ENCODE results near the gene EIF4E3. TPM values are rescaled to one million over a fixed set of nuclear protein-coding genes. Genes with fewer than 3 reads are reported as not detected.
A peak's percentile ranks its signal among the peaks of the same experiment; 100 is the strongest.

The EIF4E3 gene
- total RNA-seq, 1 experiment from 2014 or later = not detected

DNA sequence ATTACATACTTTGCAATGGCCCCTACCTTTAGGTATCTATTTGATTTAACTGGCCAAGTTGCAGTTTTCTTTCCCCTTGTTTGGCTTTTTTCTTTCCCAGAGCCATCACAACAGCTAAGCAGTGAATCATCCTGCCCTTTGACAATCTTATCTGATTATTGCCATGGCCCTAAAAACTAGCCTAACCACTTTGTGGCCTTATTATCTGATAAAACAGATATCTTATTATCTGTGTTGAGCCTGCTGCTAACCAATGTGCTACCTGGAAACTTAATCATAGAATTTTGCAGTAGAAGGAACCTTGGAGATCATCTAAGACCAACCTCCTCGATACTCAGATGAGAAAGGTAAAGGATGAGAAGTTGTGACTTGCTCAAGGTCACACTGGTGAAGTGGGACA, 37.1 kb downstream of the EIF4E3 start:
- Histone ChIP-seq H3K27me3 (ENCODE audit: insufficient read depth, low read depth) (no peaks in the 10 kb centered on the region), H3K4me1 (replicated peaks; ENCODE audit: insufficient read depth) (no peaks in the 10 kb centered on the region), H3K4me3 (no peak overlapping the region), H3F3A (ENCODE audit: insufficient read depth, low read depth) (no peaks in the 10 kb centered on the region), H3K9me3 (ENCODE audit: insufficient read depth, low read depth) (no peaks in the 10 kb centered on the region), H3K9me2 (ENCODE audit: insufficient read depth) (no peaks in the 10 kb centered on the region), H3K4me2 (no peak overlapping the region), H4K20me1 (ENCODE audit: insufficient read depth) (no peaks in the 10 kb centered on the region), H2AFZ (no peak overlapping the region), H3K79me2 (ENCODE audit: low read depth) (no peaks in the 10 kb centered on the region), H3K36me3 (ENCODE audit: low read depth) (no peaks in the 10 kb centered on the region), H3K27ac (no peak overlapping the region)
- TF ChIP-seq, protein P1, sequence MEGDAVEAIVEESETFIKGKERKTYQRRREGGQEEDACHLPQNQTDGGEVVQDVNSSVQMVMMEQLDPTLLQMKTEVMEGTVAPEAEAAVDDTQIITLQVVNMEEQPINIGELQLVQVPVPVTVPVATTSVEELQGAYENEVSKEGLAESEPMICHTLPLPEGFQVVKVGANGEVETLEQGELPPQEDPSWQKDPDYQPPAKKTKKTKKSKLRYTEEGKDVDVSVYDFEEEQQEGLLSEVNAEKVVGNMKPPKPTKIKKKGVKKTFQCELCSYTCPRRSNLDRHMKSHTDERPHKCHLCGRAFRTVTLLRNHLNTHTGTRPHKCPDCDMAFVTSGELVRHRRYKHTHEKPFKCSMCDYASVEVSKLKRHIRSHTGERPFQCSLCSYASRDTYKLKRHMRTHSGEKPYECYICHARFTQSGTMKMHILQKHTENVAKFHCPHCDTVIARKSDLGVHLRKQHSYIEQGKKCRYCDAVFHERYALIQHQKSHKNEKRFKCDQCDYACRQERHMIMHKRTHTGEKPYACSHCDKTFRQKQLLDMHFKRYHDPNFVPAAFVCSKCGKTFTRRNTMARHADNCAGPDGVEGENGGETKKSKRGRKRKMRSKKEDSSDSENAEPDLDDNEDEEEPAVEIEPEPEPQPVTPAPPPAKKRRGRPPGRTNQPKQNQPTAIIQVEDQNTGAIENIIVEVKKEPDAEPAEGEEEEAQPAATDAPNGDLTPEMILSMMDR (conservative IDR thresholded peaks at IDR 0.05) = no peak
- no peak for TF ChIP-seq EZH2 (IDR thresholded peaks at IDR 0.05; ENCODE audit: low read depth)
- BruUV-seq (replicated peaks) = no TSS peak
- ChIA-PET POLR2A (ENCODE audit: unreplicated experiment) (no interaction called here), CTCF (no interaction called here)
- DNase-seq = peak in 1 of 2 experiments; percentile 51
- intact Hi-C loops (cut with micrococcal nuclease; ENCODE audit: unreplicated experiment) = loop anchor here (10.0 kb wide), 1 partner anchor 1153 kb away; no protein-coding TSS in a partner anchor

DNA sequence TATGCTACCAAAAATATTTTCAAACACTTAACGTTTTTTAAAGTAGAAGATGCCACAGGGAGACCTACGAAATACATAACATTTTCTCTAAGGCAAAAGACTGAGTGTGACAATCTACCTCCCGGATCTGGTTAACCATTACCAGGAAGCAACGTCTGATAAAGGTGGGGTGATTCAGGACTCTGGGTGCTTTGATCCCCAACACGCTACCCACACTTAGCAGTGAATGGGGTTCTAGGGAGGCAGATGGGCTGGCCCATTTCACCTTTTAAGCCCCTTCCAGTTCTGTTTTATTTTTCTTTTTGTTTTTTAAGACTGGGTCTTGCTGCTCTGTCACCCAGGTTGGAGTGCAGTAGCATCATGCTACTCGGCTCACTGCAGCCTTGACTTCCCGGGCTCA, 39.5 kb downstream of the EIF4E3 start:
- BruUV-seq (replicated peaks) = no TSS peak
- Histone ChIP-seq H3K27me3 (ENCODE audit: insufficient read depth, low read depth) (peaks cover 4% of the 10 kb centered on the region; the same call in 1 of the 2 replicates), H2AFZ (no peak overlapping the region), H3K79me2 (ENCODE audit: low read depth) (no peaks in the 10 kb centered on the region), H3K4me2 (no peak overlapping the region), H3F3A (ENCODE audit: insufficient read depth, low read depth) (no peaks in the 10 kb centered on the region), H3K36me3 (ENCODE audit: low read depth) (no peaks in the 10 kb centered on the region), H3K27ac (no peak overlapping the region), H3K4me3 (no peak overlapping the region), H3K9me2 (ENCODE audit: insufficient read depth) (no peaks in the 10 kb centered on the region), H3K4me1 (replicated peaks; ENCODE audit: insufficient read depth) (no peaks in the 10 kb centered on the region), H4K20me1 (ENCODE audit: insufficient read depth) (no peaks in the 10 kb centered on the region), H3K9me3 (ENCODE audit: insufficient read depth, low read depth) (no peaks in the 10 kb centered on the region)
- intact Hi-C loops (cut with micrococcal nuclease; ENCODE audit: unreplicated experiment) = loop anchor here (10.0 kb wide), 1 partner anchor 1151 kb away; no protein-coding TSS in a partner anchor
- TF ChIP-seq, protein P1 (conservative IDR thresholded peaks at IDR 0.05) = no peak
- no peak for TF ChIP-seq EZH2 (IDR thresholded peaks at IDR 0.05; ENCODE audit: low read depth)
- CTCF ChIA-PET = no interaction called here
- POLR2A ChIA-PET (ENCODE audit: unreplicated experiment) = no interaction called here
- no peak for DNase-seq

DNA sequence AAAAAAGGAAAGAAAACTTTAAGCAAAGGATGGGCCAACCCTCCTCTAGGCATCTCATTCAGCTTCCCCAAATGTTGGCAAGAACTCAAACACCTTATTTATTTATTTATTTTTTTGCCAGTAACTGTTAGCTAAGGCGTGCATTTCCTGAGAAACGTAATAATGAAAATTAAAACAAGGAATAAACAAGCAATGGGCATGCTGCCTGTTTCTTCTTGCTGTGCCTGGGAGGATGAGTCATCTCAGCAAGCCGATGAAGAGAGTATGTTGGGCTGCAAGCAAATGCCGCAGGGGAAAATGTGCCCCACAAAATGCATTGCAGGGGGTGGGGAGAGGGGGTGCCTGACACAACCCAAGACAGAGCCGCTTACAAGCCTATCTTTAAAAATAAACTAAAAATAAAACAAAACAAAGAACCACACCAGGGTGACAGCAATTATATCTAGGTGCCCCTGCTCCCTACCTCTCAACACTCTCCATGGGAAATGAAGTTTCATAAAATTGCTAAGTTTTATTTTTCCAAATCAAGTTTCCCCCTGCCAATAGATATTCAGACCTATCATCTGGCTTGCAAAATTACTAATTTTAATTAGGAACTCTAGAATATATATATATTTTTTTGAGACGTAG, 40.3 kb downstream of the EIF4E3 start:
- Histone ChIP-seq H3K27ac (no peak overlapping the region), H3K9me2 (ENCODE audit: insufficient read depth) (no peaks in the 10 kb centered on the region), H3K36me3 (ENCODE audit: low read depth) (no peaks in the 10 kb centered on the region), H3K4me3 (no peak overlapping the region), H2AFZ (no peak overlapping the region), H4K20me1 (ENCODE audit: insufficient read depth) (no peaks in the 10 kb centered on the region), H3K4me2 (no peak overlapping the region), H3K27me3 (ENCODE audit: insufficient read depth, low read depth) (peaks cover 4% of the 10 kb centered on the region; the same call in 1 of the 2 replicates), H3K4me1 (replicated peaks; ENCODE audit: insufficient read depth) (no peaks in the 10 kb centered on the region), H3F3A (ENCODE audit: insufficient read depth, low read depth) (no peaks in the 10 kb centered on the region), H3K9me3 (ENCODE audit: insufficient read depth, low read depth) (no peaks in the 10 kb centered on the region), H3K79me2 (ENCODE audit: low read depth) (no peaks in the 10 kb centered on the region)
- peak in 1 of 2 experiments; percentile 50 for DNase-seq
- no peak for TF ChIP-seq EZH2 (IDR thresholded peaks at IDR 0.05; ENCODE audit: low read depth)
- TF ChIP-seq, protein P1 (conservative IDR thresholded peaks at IDR 0.05) = no peak
- BruUV-seq (replicated peaks) = no TSS peak
- CTCF ChIA-PET = no interaction called here
- intact Hi-C loops (cut with micrococcal nuclease; ENCODE audit: unreplicated experiment) = loop anchor here (10.0 kb wide), 1 partner anchor 1150 kb away; no protein-coding TSS in a partner anchor
- POLR2A ChIA-PET (ENCODE audit: unreplicated experiment) = no interaction called here
